ENCODE measurements around the gene TLE6.
A peak's percentile ranks its signal among the peaks of the same experiment; 100 is the strongest.

Gene TLE6

GRCh38 chr19:3028305-3029064 lies 51.1 kb downstream of the TLE6 start:
- H3K9ac ChIP-seq (ENCODE audit: low read depth, low read length), result peak overlapping the region; percentile 65
- peaks cover 27% of the 10 kb centered on the region for H3K27me3 ChIP-seq (ENCODE audit: insufficient read depth, low read length, poor library complexity)
- H2AFZ ChIP-seq (ENCODE audit: low read depth, low read length), result peak overlapping the region; percentile 59
- no peaks in the 10 kb centered on the region for H3K79me2 ChIP-seq (ENCODE audit: insufficient read depth, low read length)
- TF ChIP-seq CTCF (IDR thresholded peaks at IDR 0.05; ENCODE audit: borderline replicate concordance, extremely low read depth, low read length, poor library complexity, severe bottlenecking) (no peak), EZH2 (IDR thresholded peaks at IDR 0.05; ENCODE audit: borderline replicate concordance, low read depth, low read length, severe bottlenecking) (peak; percentile 74)
- ATAC-seq (ENCODE audit: insufficient read depth, low read depth), result peak; percentile 42; the same call in 2 of the 3 replicates
- no peak for DNase-seq
- H3K4me1 ChIP-seq (ENCODE audit: insufficient read depth, low read length), result peaks cover 16% of the 10 kb centered on the region
- H3K9me3 ChIP-seq (ENCODE audit: insufficient read depth, low read length, severe bottlenecking), result no peaks in the 10 kb centered on the region
- no peak overlapping the region for H3K27ac ChIP-seq (ENCODE audit: low read length)
- H4K20me1 ChIP-seq (ENCODE audit: insufficient read depth, low read length), result no peaks in the 10 kb centered on the region
- H3K36me3 ChIP-seq (ENCODE audit: insufficient read depth, low read length), result no peaks in the 10 kb centered on the region
- H3K4me3 ChIP-seq (ENCODE audit: low read depth in 1 of 2, low read length in 2 of 2), result peak overlapping the region; percentile 50 to 70
- H3K4me2 ChIP-seq (ENCODE audit: insufficient read depth, low read length), result peak overlapping the region; percentile 94

DNA sequence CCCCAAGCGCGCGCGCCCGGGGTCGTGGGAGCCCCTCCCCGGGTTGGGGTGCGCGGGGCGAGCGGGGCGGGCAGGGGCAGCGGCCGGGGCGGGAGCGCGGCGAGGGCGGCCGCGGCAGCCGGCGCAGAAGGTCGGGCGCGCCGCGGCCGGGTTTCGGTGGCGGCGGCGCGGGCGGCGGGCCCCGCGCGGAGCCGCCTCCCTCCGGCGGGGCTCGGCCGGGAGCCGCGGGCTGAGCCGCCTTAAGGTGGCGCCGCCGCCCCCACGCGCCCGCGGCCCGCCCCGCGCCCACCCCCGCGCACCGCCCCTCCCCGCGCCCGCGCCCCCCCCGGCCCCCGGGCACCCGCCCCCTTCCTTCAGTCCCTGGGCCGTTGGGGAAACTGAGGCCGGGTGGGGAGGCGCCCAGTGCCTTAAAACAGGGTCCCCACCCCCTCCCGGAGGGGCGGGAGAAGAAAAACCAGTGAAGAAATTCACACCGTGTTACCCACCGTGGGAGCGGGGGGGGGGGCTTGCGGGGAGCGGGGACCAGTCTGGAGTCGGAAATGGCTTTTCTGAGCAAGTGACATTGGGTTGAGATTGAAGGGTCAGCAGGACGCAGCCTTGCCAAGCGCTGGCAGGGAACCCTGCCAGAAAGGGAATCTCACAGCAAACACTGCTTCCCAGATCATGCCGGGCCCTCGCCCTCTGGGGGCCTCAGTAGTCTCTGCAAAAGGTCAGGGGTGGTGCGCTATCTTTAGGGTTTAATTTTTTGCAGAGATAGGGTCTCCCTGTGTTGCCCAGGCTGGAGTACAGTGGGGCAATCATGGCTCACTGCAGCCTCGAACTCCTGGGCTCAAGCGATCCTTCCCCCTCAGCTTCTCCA lies 51.9 kb downstream of the TLE6 start, which contains the start of gene TLE2:
Gene TLE2, minus strand, starts transcription at position 216 of the 859 bp plus-strand sequence. CDS start 376 bp downstream, outside the sequence.
- DNase-seq (no peak), ATAC-seq (ENCODE audit: insufficient read depth, low read depth) (peak; percentile 50; the same call in 2 of the 3 replicates)
- Histone ChIP-seq H3K27ac (ENCODE audit: low read length) (no peak within 1 kb of the TSS), H3K4me1 (ENCODE audit: insufficient read depth, low read length) (peaks cover 21% of the 10 kb centered on the region), H3K9me3 (ENCODE audit: insufficient read depth, low read length, severe bottlenecking) (no peaks in the 10 kb centered on the region), H3K4me3 (ENCODE audit: low read depth in 1 of 2, low read length in 2 of 2) (peak within 1 kb of the TSS; percentile 50 to 70), H3K27me3 (ENCODE audit: insufficient read depth, low read length, poor library complexity) (peaks cover 27% of the 10 kb centered on the region), H2AFZ (ENCODE audit: low read depth, low read length) (peak within 1 kb of the TSS; percentile 59), H3K4me2 (ENCODE audit: insufficient read depth, low read length) (peak within 1 kb of the TSS; percentile 94), H3K36me3 (ENCODE audit: insufficient read depth, low read length) (no peaks in the 10 kb centered on the region), H3K79me2 (ENCODE audit: insufficient read depth, low read length) (no peaks in the 10 kb centered on the region), H3K9ac (ENCODE audit: low read depth, low read length) (peak within 1 kb of the TSS; percentile 65), H4K20me1 (ENCODE audit: insufficient read depth, low read length) (no peaks in the 10 kb centered on the region)
- TF ChIP-seq EZH2 (IDR thresholded peaks at IDR 0.05; ENCODE audit: borderline replicate concordance, low read depth, low read length, severe bottlenecking) (no peak), CTCF (IDR thresholded peaks at IDR 0.05; ENCODE audit: borderline replicate concordance, extremely low read depth, low read length, poor library complexity, severe bottlenecking) (no peak)

- Histone ChIP-seq H3K9ac (ENCODE audit: low read depth, low read length) (no peak overlapping the region), H2AFZ (ENCODE audit: low read depth, low read length) (no peak overlapping the region), H3K4me3 (ENCODE audit: low read depth in 1 of 2, low read length in 2 of 2) (no peak overlapping the region), H4K20me1 (ENCODE audit: insufficient read depth, low read length) (no peaks in the 10 kb centered on the region), H3K27ac (ENCODE audit: low read length) (no peak overlapping the region), H3K36me3 (ENCODE audit: insufficient read depth, low read length) (no peaks in the 10 kb centered on the region), H3K27me3 (ENCODE audit: insufficient read depth, low read length, poor library complexity) (peaks cover 27% of the 10 kb centered on the region), H3K4me1 (ENCODE audit: insufficient read depth, low read length) (peaks cover 39% of the 10 kb centered on the region), H3K4me2 (ENCODE audit: insufficient read depth, low read length) (no peak overlapping the region), H3K9me3 (ENCODE audit: insufficient read depth, low read length, severe bottlenecking) (no peaks in the 10 kb centered on the region), H3K79me2 (ENCODE audit: insufficient read depth, low read length) (no peaks in the 10 kb centered on the region)
- ATAC-seq (ENCODE audit: insufficient read depth, low read depth), result no peak
- no peak for TF ChIP-seq EZH2 (IDR thresholded peaks at IDR 0.05; ENCODE audit: borderline replicate concordance, low read depth, low read length, severe bottlenecking)
- TF ChIP-seq CTCF (IDR thresholded peaks at IDR 0.05; ENCODE audit: borderline replicate concordance, extremely low read depth, low read length, poor library complexity, severe bottlenecking), result no peak
- DNase-seq, result no peak
These were observed 54.2 kb downstream of the TLE6 start for GRCh38 chr19:3031607-3031867.
